HEK293 (cell line): ENCODE data around the gene LSM5.

Source experiments
- CTCF ChIA-PET: fragments of 350-600 bp; formaldehyde crosslinking; extraction: SDS; loops from one replicate; lab custom pipeline; 2021; ENCODE audit warnings: antibody characterized with exemption; lab: Yijun Ruan, JAX
- POLR2A ChIA-PET: fragments of 300-600 bp; formaldehyde crosslinking; extraction: SDS; loops from one replicate; lab custom pipeline; 2020; ENCODE audit warnings: antibody characterized with exemption, inconsistent platforms; lab: Yijun Ruan, JAX
- H3K27ac ChIP-seq: fragments of 200-500 bp; sonication (Bioruptor generic); 2 replicates; pipeline ENCODE4 v1.5.1; 2014; ENCODE audit warnings: low read depth, low read length, control low read depth, inconsistent platforms; ENCODE audit errors: extremely low read depth
- H3K36me3 ChIP-seq, 2 experiments: fragments of 200-500 bp in 1 of 2; sonication (Bioruptor generic) in 1 of 2; 1 replicate in 1 of 2; 2 replicates in 1 of 2; pipeline ENCODE4 v1.5.1; 2014 to 2017; ENCODE audit warnings: inconsistent platforms in 2 of 2, low read length in 2 of 2; ENCODE audit not compliant: control insufficient read depth in 2 of 2, insufficient read depth in 1 of 2
- H3K4me1 ChIP-seq: fragments of 200-500 bp; sonication (Bioruptor generic); 2 replicates; pipeline ENCODE4 v1.5.1; 2014; ENCODE audit warnings: mild to moderate bottlenecking, low read length, inconsistent platforms; ENCODE audit not compliant: control insufficient read depth, insufficient read depth
- H3K4me3 ChIP-seq: 2 replicates; pipeline ENCODE4 v1.5.1; 2011; ENCODE audit warnings: low read depth, mild to moderate bottlenecking, control low read depth, low read length, moderate library complexity
- H3K9me3 ChIP-seq: fragments of 200-500 bp; sonication (Bioruptor generic); 2 replicates; pipeline ENCODE4 v1.5.1; 2014; ENCODE audit warnings: low read depth, low read length, inconsistent platforms; ENCODE audit not compliant: control insufficient read depth, insufficient read depth
- GFI1B ChIP-seq: fragments of 450-650 bp; formaldehyde crosslinking; IDR thresholded peaks from 2 replicates; pipeline ENCODE4 v1.5.1; 2016; ENCODE audit warnings: missing biosample characterization, missing genetic modification characterization
- KLF17 ChIP-seq: fragments of 450-650 bp; formaldehyde crosslinking; IDR thresholded peaks from 2 replicates; pipeline ENCODE4 v1.5.1; 2016; ENCODE audit warnings: missing biosample characterization, missing genetic modification characterization
- OVOL3 ChIP-seq: fragments of 450-650 bp; formaldehyde crosslinking; IDR thresholded peaks from 2 replicates; pipeline ENCODE4 v1.5.1; 2016; ENCODE audit warnings: missing biosample characterization, missing genetic modification characterization
- PRDM1 ChIP-seq: fragments of 450-650 bp; formaldehyde crosslinking; IDR thresholded peaks from 2 replicates; pipeline ENCODE4; 2016; ENCODE audit warnings: missing biosample characterization, missing genetic modification characterization
- REPIN1 ChIP-seq: fragments of 450-650 bp; formaldehyde crosslinking; IDR thresholded peaks from 2 replicates; pipeline ENCODE4 v1.5.1; 2017; ENCODE audit warnings: missing biosample characterization, missing genetic modification characterization, low read depth
- SCRT1 ChIP-seq: fragments of 450-650 bp; formaldehyde crosslinking; IDR thresholded peaks from 2 replicates; pipeline ENCODE4 v1.5.1; 2016; ENCODE audit warnings: missing biosample characterization, missing genetic modification characterization, borderline replicate concordance
- SP7 ChIP-seq: fragments of 450-650 bp; formaldehyde crosslinking; IDR thresholded peaks from 2 replicates; pipeline ENCODE4 v1.5.1; 2016; ENCODE audit warnings: missing biosample characterization, missing genetic modification characterization
- TRIM28 ChIP-seq: IDR thresholded peaks from 2 replicates; pipeline ENCODE4 v1.6.1; 2011; ENCODE audit warnings: low read length, control low read depth, borderline replicate concordance
- ZBTB1 ChIP-seq: fragments of 450-650 bp; formaldehyde crosslinking; IDR thresholded peaks from 2 replicates; pipeline ENCODE4 v1.5.1; 2016; ENCODE audit warnings: missing biosample characterization, missing genetic modification characterization
- ZBTB7A ChIP-seq: fragments of 450-650 bp; formaldehyde crosslinking; IDR thresholded peaks from 2 replicates; pipeline ENCODE4 v1.5.1; 2016; ENCODE audit warnings: low read depth, missing biosample characterization, missing genetic modification characterization
- ZFP3 ChIP-seq: fragments of 450-650 bp; formaldehyde crosslinking; IDR thresholded peaks from 2 replicates; pipeline ENCODE4 v1.5.1; 2016; ENCODE audit warnings: low read depth, missing biosample characterization, missing genetic modification characterization
- ZFP41 ChIP-seq: fragments of 450-650 bp; formaldehyde crosslinking; IDR thresholded peaks from 2 replicates; pipeline ENCODE4 v1.5.1; 2016; ENCODE audit warnings: missing biosample characterization, missing genetic modification characterization, borderline replicate concordance
- ZNF10 ChIP-seq: fragments of 450-650 bp; formaldehyde crosslinking; IDR thresholded peaks from 2 replicates; pipeline ENCODE4 v1.5.1; 2017; ENCODE audit warnings: missing biosample characterization, missing genetic modification characterization
- ZNF175 ChIP-seq: fragments of 450-650 bp; formaldehyde crosslinking; IDR thresholded peaks from 2 replicates; pipeline ENCODE4 v1.5.1; 2016; ENCODE audit warnings: missing biosample characterization, missing genetic modification characterization
- ZNF214 ChIP-seq: fragments of 450-650 bp; formaldehyde crosslinking; IDR thresholded peaks from 2 replicates; pipeline ENCODE4 v1.5.1; 2017; ENCODE audit warnings: missing biosample characterization, mild to moderate bottlenecking, missing genetic modification characterization, borderline replicate concordance
- ZNF23 ChIP-seq: fragments of 450-650 bp; formaldehyde crosslinking; IDR thresholded peaks from 2 replicates; pipeline ENCODE4 v1.5.1; 2016; ENCODE audit warnings: missing biosample characterization, missing genetic modification characterization, borderline replicate concordance
- ZNF274 ChIP-seq, 2 experiments: fragments of 200-500 bp in 1 of 2; fragments of 450-650 bp in 1 of 2; sonication (Bioruptor generic) in 1 of 2; formaldehyde crosslinking in 1 of 2; IDR thresholded peaks; 2 replicates each; pipeline versions ENCODE4 v1.5.1 to v1.6.1; 2014 to 2016; ENCODE audit warnings: borderline replicate concordance in 1 of 2, inconsistent platforms in 1 of 2, low read length in 1 of 2, missing biosample characterization in 1 of 2, missing genetic modification characterization in 1 of 2
- ZNF335 ChIP-seq: fragments of 450-650 bp; formaldehyde crosslinking; conservative IDR thresholded peaks from 2 replicates; pipeline ENCODE4 v1.5.1; 2016; ENCODE audit warnings: missing biosample characterization, missing genetic modification characterization
- ZNF350 ChIP-seq: fragments of 450-650 bp; formaldehyde crosslinking; IDR thresholded peaks from 2 replicates; pipeline ENCODE4 v1.5.0; 2017; ENCODE audit warnings: missing biosample characterization, mild to moderate bottlenecking, missing genetic modification characterization
- ZNF433 ChIP-seq: fragments of 450-650 bp; formaldehyde crosslinking; IDR thresholded peaks from 2 replicates; pipeline ENCODE4 v1.5.1; 2016; ENCODE audit warnings: missing biosample characterization, missing genetic modification characterization, low read depth
- ZNF48 ChIP-seq: fragments of 450-650 bp; formaldehyde crosslinking; IDR thresholded peaks from 2 replicates; pipeline ENCODE4 v1.5.1; 2016; ENCODE audit warnings: missing biosample characterization, missing genetic modification characterization
- ZNF558 ChIP-seq: fragments of 450-650 bp; formaldehyde crosslinking; IDR thresholded peaks from 2 replicates; pipeline ENCODE4 v1.5.1; 2016; ENCODE audit warnings: missing biosample characterization, missing genetic modification characterization
- ZNF561 ChIP-seq: fragments of 450-650 bp; IDR thresholded peaks from 2 replicates; pipeline ENCODE4 v1.5.1; 2018; ENCODE audit warnings: missing biosample characterization, missing genetic modification characterization, borderline replicate concordance
- ZNF571 ChIP-seq: fragments of 450-650 bp; formaldehyde crosslinking; IDR thresholded peaks from 2 replicates; pipeline ENCODE4 v1.5.0; 2017; ENCODE audit warnings: missing biosample characterization, missing genetic modification characterization
- ZNF629 ChIP-seq: fragments of 450-650 bp; formaldehyde crosslinking; IDR thresholded peaks from 2 replicates; pipeline ENCODE4 v1.5.1; 2017; ENCODE audit warnings: missing biosample characterization, missing genetic modification characterization
- ZNF654 ChIP-seq: fragments of 450-650 bp; formaldehyde crosslinking; IDR thresholded peaks from 2 replicates; pipeline ENCODE4 v1.5.1; 2016; ENCODE audit warnings: low read depth, missing biosample characterization, missing genetic modification characterization
- ZNF747 ChIP-seq: fragments of 450-650 bp; formaldehyde crosslinking; IDR thresholded peaks from 2 replicates; pipeline ENCODE4 v1.5.1; 2016; ENCODE audit warnings: missing biosample characterization, missing genetic modification characterization
- ZNF76 ChIP-seq: fragments of 450-650 bp; formaldehyde crosslinking; IDR thresholded peaks from 2 replicates; pipeline ENCODE4; 2016; ENCODE audit warnings: low read depth, missing biosample characterization, missing genetic modification characterization, borderline replicate concordance
- ZNF791 ChIP-seq: fragments of 450-650 bp; formaldehyde crosslinking; IDR thresholded peaks from 2 replicates; pipeline ENCODE4 v1.5.1; 2016; ENCODE audit warnings: missing biosample characterization, missing genetic modification characterization
- TF ChIP-seq, protein P1 (sequence below): fragments of 450-650 bp; formaldehyde crosslinking; IDR thresholded peaks from 2 replicates; pipeline ENCODE4 v1.5.1; 2017; ENCODE audit warnings: missing biosample characterization, missing genetic modification characterization
- TF ChIP-seq, protein P2 (sequence below): fragments of 450-650 bp; formaldehyde crosslinking; IDR thresholded peaks from 2 replicates; pipeline ENCODE4 v1.5.1; 2016; ENCODE audit warnings: missing biosample characterization, missing genetic modification characterization
- TF ChIP-seq, protein P3 (sequence below): fragments of 450-650 bp; formaldehyde crosslinking; IDR thresholded peaks from 2 replicates; pipeline ENCODE4 v1.5.1; 2017; ENCODE audit warnings: missing biosample characterization, mild to moderate bottlenecking, missing genetic modification characterization, moderate library complexity

The LSM5 gene

DNA sequence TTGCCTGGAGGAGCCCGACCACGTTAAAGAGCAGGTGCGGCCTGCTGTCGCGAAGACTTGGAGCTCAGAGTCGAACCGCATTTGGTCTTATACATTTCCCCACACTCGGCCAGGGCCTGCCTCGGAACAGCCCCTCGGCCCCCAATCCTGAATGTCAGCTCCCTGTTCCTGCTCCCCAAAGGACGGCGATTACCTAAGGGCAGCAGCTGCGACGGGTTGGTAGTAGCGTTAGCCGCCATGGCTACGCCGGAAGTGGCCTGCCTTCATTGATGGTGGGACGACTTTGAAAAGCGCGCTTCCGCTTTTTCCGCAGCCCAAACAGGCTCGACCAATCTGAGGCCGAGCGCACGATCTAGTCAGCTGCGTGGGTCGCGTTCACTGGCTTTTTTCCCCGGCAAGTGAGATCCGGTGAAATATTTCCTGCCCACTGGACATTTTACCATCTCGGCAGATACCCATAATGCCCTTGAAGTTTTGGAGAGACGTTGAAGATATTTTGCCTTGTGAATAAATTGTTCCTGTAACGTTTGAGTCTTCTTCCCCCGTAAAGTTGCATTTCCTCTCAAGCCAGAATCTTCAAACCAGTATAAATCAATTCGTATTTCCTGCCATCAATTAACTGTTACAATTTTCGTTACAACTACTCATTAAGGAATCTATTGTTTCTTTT lies at the start of gene LSM5:
Gene LSM5 (minus strand): TSS at position 254 of the 670 bp plus-strand sequence. CDS start 15 bp downstream, at position 239.
- ChIA-PET CTCF (interaction anchor here (0.7 to 2.5 kb wide), 3 partner anchors 11 to 280 kb away, joined by 7 to 14 read pairs (median 7); no protein-coding TSS in a partner anchor), POLR2A (interaction anchor here (1.0 to 1.2 kb wide), 2 partner anchors 17 to 619 kb away, joined by 3 to 4 read pairs; partner anchors contain the start of gene RP9)
- Histone ChIP-seq H3K4me1 (peaks cover 3% of the 10 kb centered on the region; the same call in 1 of the 2 replicates), H3K4me3 (peak within 1 kb of the TSS; percentile 87), H3K36me3 (peaks cover 28 to 34% of the 10 kb centered on the region in 2 experiments), H3K27ac (peak within 1 kb of the TSS; percentile 71), H3K9me3 (no peaks in the 10 kb centered on the region)
- TF ChIP-seq KLF17 (tag by site-specific recombination): peak; percentile 60; the same call in 1 of the 2 replicates
- no peak for TF ChIP-seq ZNF48 (tag by site-specific recombination)
- TF ChIP-seq PRDM1 (tag by site-specific recombination): peak; percentile 87
- TF ChIP-seq ZNF214 (tag by site-specific recombination): no peak
- TF ChIP-seq ZNF10 (tag by site-specific recombination): no peak
- TF ChIP-seq, protein P1, sequence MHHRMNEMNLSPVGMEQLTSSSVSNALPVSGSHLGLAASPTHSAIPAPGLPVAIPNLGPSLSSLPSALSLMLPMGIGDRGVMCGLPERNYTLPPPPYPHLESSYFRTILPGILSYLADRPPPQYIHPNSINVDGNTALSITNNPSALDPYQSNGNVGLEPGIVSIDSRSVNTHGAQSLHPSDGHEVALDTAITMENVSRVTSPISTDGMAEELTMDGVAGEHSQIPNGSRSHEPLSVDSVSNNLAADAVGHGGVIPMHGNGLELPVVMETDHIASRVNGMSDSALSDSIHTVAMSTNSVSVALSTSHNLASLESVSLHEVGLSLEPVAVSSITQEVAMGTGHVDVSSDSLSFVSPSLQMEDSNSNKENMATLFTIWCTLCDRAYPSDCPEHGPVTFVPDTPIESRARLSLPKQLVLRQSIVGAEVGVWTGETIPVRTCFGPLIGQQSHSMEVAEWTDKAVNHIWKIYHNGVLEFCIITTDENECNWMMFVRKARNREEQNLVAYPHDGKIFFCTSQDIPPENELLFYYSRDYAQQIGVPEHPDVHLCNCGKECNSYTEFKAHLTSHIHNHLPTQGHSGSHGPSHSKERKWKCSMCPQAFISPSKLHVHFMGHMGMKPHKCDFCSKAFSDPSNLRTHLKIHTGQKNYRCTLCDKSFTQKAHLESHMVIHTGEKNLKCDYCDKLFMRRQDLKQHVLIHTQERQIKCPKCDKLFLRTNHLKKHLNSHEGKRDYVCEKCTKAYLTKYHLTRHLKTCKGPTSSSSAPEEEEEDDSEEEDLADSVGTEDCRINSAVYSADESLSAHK (tag by site-specific recombination): no peak
- no peak for TF ChIP-seq ZNF571 (tag by site-specific recombination)
- TF ChIP-seq ZFP41 (tag by site-specific recombination): no peak
- TF ChIP-seq ZNF433 (tag by site-specific recombination): no peak
- TF ChIP-seq ZBTB1 (tag by site-specific recombination): peak; percentile 9; the same call in 1 of the 2 replicates
- TF ChIP-seq OVOL3: no peak
- no peak; the same call in 1 of the 2 replicates for TF ChIP-seq ZNF561 (tag by site-specific recombination)
- no peak for TF ChIP-seq ZNF350
- TF ChIP-seq SCRT1: no peak
- no peak for TF ChIP-seq ZNF791 (tag by site-specific recombination)
- no peak for TF ChIP-seq ZNF654 (tag by site-specific recombination)
- no peak for TF ChIP-seq ZNF747
- no peak for TF ChIP-seq ZBTB7A (tag by site-specific recombination)
- peak; percentile 70 for TF ChIP-seq ZNF335
- TF ChIP-seq GFI1B: no peak
- no peak for TF ChIP-seq ZNF274 (IDR thresholded peaks at IDR 0.05; ENCODE audit: low read length)
- no peak for TF ChIP-seq ZNF274 (tag by site-specific recombination; IDR thresholded peaks at IDR 0.05; ENCODE audit: borderline replicate concordance)
- TF ChIP-seq ZNF23 (tag by site-specific recombination): no peak
- TF ChIP-seq, protein P2, sequence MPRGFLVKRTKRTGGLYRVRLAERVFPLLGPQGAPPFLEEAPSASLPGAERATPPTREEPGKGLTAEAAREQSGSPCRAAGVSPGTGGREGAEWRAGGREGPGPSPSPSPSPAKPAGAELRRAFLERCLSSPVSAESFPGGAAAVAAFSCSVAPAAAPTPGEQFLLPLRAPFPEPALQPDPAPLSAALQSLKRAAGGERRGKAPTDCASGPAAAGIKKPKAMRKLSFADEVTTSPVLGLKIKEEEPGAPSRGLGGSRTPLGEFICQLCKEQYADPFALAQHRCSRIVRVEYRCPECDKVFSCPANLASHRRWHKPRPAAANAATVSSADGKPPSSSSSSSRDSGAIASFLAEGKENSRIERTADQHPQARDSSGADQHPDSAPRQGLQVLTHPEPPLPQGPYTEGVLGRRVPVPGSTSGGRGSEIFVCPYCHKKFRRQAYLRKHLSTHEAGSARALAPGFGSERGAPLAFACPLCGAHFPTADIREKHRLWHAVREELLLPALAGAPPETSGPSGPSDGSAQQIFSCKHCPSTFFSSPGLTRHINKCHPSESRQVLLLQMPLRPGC (tag by site-specific recombination): 0 out of 2 replicates have a peak, but pooled peaks have one; percentile 35
- TF ChIP-seq ZNF76: peak; percentile 61; the same call in 1 of the 2 replicates
- TF ChIP-seq ZNF629 (tag by site-specific recombination): peak; percentile 55; the same call in 1 of the 2 replicates
- TF ChIP-seq ZNF558 (tag by site-specific recombination): peak; percentile 60; the same call in 1 of the 2 replicates
- TF ChIP-seq, protein P3, sequence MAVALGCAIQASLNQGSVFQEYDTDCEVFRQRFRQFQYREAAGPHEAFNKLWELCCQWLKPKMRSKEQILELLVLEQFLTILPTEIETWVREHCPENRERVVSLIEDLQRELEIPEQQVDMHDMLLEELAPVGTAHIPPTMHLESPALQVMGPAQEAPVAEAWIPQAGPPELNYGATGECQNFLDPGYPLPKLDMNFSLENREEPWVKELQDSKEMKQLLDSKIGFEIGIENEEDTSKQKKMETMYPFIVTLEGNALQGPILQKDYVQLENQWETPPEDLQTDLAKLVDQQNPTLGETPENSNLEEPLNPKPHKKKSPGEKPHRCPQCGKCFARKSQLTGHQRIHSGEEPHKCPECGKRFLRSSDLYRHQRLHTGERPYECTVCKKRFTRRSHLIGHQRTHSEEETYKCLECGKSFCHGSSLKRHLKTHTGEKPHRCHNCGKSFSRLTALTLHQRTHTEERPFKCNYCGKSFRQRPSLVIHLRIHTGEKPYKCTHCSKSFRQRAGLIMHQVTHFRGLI (tag by site-specific recombination): peak; percentile 100
- TF ChIP-seq SP7: peak; percentile 73
- no peak for TF ChIP-seq ZFP3 (tag by site-specific recombination)
- no peak for TF ChIP-seq ZNF175 (tag by site-specific recombination)
- peak; percentile 94 for TF ChIP-seq TRIM28
- TF ChIP-seq REPIN1 (tag by site-specific recombination): peak; percentile 26; the same call in 1 of the 2 replicates
